Activated T-helper 17 cell treated with anti-CD3 and anti-CD28 coated beads, Interleukin-2, amount 50 U/mL, for 72 hours (primary cell): ENCODE data around the gene FAM124B. TPM values are rescaled to one million over a fixed set of nuclear protein-coding genes. Genes with fewer than 3 reads are reported as not detected.
"Not testable (repeated sequence)": the region's sequence is repeated elsewhere in the genome, so short reads cannot be mapped to it uniquely, and the experiment has no call there.

Experiments
- ATAC-seq: fragments of 150-1000 bp; cut with Tn5 transposase; replicated peaks from 2 replicates; pipeline ENCODE4 v1.10.0; 2021; ENCODE audit warnings: mild to moderate bottlenecking, moderate library complexity
- H3K27ac Mint-ChIP-seq: one replicate; pipeline ENCODE4 v1.8.0; 2022; ENCODE audit warnings: mixed read lengths
- H3K27me3 Mint-ChIP-seq: one replicate; pipeline ENCODE4 v1.8.0; 2022; ENCODE audit warnings: mixed read lengths
- H3K36me3 Mint-ChIP-seq: one replicate; pipeline ENCODE4 v1.8.0; 2022; ENCODE audit warnings: low read depth, mild to moderate bottlenecking, mixed read lengths
- H3K4me1 Mint-ChIP-seq: one replicate; pipeline ENCODE4 v1.8.0; 2022; ENCODE audit warnings: mixed read lengths
- H3K4me3 Mint-ChIP-seq: one replicate; pipeline ENCODE4 v1.8.0; 2022; ENCODE audit warnings: mild to moderate bottlenecking, mixed read lengths
- H3K9me3 Mint-ChIP-seq: one replicate; pipeline ENCODE4 v1.8.0; 2022; ENCODE audit warnings: mixed read lengths
- total RNA-seq, 2 donors: library from RNA; stranded (reverse); gene quantifications; one replicate each; pipeline ENCODE4 v1.2.3, GENCODE V29; 2022

FAM124B gene
- total RNA-seq, 2 donors from 2014 or later: 0.37 to 1.1 TPM

- Mint-ChIP-seq H3K4me3 (no peak overlapping the region), H3K27me3 (peaks cover 5% of the 10 kb centered on the region), H3K36me3 (no peaks in the 10 kb centered on the region), H3K4me1 (no peaks in the 10 kb centered on the region), H3K27ac (no peak overlapping the region), H3K9me3 (no peaks in the 10 kb centered on the region)
- no peak for ATAC-seq
Observed at GRCh38 chr2:224404796-224405195, 2.9 kb upstream of the FAM124B start.

DNA sequence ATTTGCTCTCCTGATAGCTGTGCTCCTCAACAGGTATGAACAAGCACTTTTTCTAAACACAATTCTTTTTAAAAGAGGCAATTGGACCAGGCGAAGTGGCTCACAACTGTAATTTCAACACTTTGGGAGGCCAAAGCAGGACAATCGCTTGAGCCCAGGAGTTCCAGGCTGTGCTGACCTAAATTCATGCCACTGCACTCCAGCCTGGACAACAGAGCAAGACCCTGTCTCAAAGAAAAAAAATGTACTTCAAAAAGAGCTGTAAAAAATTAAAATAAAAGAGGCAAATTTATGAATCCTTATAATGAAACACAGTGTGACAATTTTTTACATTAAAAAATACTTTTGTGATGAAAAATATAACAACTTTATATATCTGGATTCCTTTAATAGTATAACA lies 1.8 kb upstream of the FAM124B start:
- H3K4me1 Mint-ChIP-seq: no peaks in the 10 kb centered on the region
- H3K27me3 Mint-ChIP-seq: peaks cover 5% of the 10 kb centered on the region
- no peaks in the 10 kb centered on the region for H3K36me3 Mint-ChIP-seq
- H3K4me3 Mint-ChIP-seq: no peak overlapping the region
- no peak for ATAC-seq
- H3K27ac Mint-ChIP-seq: no peak overlapping the region
- H3K9me3 Mint-ChIP-seq: no peaks in the 10 kb centered on the region

GRCh38 chr2:224400886-224401632 lies 848 bp downstream of the FAM124B start:
- peak; percentile 21 for ATAC-seq
- Mint-ChIP-seq H3K36me3 (no peaks in the 10 kb centered on the region), H3K4me1 (no peaks in the 10 kb centered on the region), H3K9me3 (no peaks in the 10 kb centered on the region), H3K27me3 (no peaks in the 10 kb centered on the region), H3K4me3 (peak overlapping the region; percentile 70), H3K27ac (no peak overlapping the region)

GRCh38 chr2:224400174-224400810 lies 1.6 kb downstream of the FAM124B start:
- H3K4me3 Mint-ChIP-seq: peak overlapping the region; percentile 70

GRCh38 chr2:224398289-224398688 lies 3.6 kb downstream of the FAM124B start:
- H3K4me3 Mint-ChIP-seq: no peak overlapping the region

More at GRCh38 chr2:224400174-224400810, 1.6 kb downstream of the FAM124B start:
- no peaks in the 10 kb centered on the region for H3K4me1 Mint-ChIP-seq
- ATAC-seq: no peak
- H3K9me3 Mint-ChIP-seq: no peaks in the 10 kb centered on the region
- H3K27me3 Mint-ChIP-seq: no peaks in the 10 kb centered on the region
- no peaks in the 10 kb centered on the region for H3K36me3 Mint-ChIP-seq
- no peak overlapping the region for H3K27ac Mint-ChIP-seq

GRCh38 chr2:224397100-224397499 lies 4.8 kb downstream of the FAM124B start:
- not testable (repeated sequence) for H3K27ac Mint-ChIP-seq

More at GRCh38 chr2:224398289-224398688, 3.6 kb downstream of the FAM124B start:
- Mint-ChIP-seq H3K27ac (no peak overlapping the region), H3K36me3 (no peaks in the 10 kb centered on the region), H3K9me3 (no peaks in the 10 kb centered on the region), H3K4me1 (no peaks in the 10 kb centered on the region), H3K27me3 (no peaks in the 10 kb centered on the region)
- no peak for ATAC-seq

GRCh38 chr2:224395620-224396390 lies 6.1 kb downstream of the FAM124B start:
- no peak overlapping the region for H3K27ac Mint-ChIP-seq
- H3K4me3 Mint-ChIP-seq: no peak overlapping the region
- no peak for ATAC-seq
- H3K9me3 Mint-ChIP-seq: no peaks in the 10 kb centered on the region
- H3K4me1 Mint-ChIP-seq: no peaks in the 10 kb centered on the region
- no peaks in the 10 kb centered on the region for H3K36me3 Mint-ChIP-seq
- H3K27me3 Mint-ChIP-seq: no peaks in the 10 kb centered on the region

More at GRCh38 chr2:224397100-224397499, 4.8 kb downstream of the FAM124B start:
- H3K4me3 Mint-ChIP-seq, H3K9me3 Mint-ChIP-seq, H3K27me3 Mint-ChIP-seq, H3K4me1 Mint-ChIP-seq, ATAC-seq, H3K36me3 Mint-ChIP-seq: not testable (repeated sequence)

GRCh38 chr2:224393157-224393872 lies 8.6 kb downstream of the FAM124B start:
- Mint-ChIP-seq H3K4me3 (no peak overlapping the region), H3K27me3 (peaks cover 2% of the 10 kb centered on the region), H3K9me3 (no peaks in the 10 kb centered on the region), H3K36me3 (no peaks in the 10 kb centered on the region), H3K27ac (no peak overlapping the region), H3K4me1 (no peaks in the 10 kb centered on the region)
- ATAC-seq: no peak

- Mint-ChIP-seq H3K27me3 (peaks cover 7% of the 10 kb centered on the region), H3K4me1 (no peaks in the 10 kb centered on the region), H3K36me3 (no peaks in the 10 kb centered on the region), H3K27ac (no peak overlapping the region), H3K9me3 (no peaks in the 10 kb centered on the region), H3K4me3 (no peak overlapping the region)
- no peak for ATAC-seq
Observed at GRCh38 chr2:224392545-224392944, 9.4 kb downstream of the FAM124B start.

DNA sequence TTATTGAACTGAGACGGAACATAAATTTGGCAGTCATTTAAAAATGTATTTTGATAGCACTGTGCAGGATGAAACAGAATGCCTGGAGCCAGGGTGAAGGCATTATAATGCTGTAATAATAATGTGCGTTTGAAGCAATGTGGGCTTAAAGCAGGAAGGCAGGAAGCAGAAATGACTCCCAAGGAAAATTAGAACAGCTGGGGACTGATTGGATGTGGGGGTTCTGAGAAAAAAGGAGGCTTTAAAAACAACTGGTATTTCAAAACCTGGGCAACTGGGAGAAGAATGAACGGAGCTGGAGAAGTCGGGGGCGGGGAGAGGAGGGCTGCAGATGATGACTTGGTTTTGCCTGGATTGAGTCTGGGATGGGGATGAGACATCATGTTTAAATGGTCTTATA lies 12.6 kb downstream of the FAM124B start:
- H3K4me1 Mint-ChIP-seq: no peaks in the 10 kb centered on the region
- peaks cover 7% of the 10 kb centered on the region for H3K27me3 Mint-ChIP-seq
- H3K4me3 Mint-ChIP-seq: no peak overlapping the region
- ATAC-seq: no peak
- H3K9me3 Mint-ChIP-seq: no peaks in the 10 kb centered on the region
- no peak overlapping the region for H3K27ac Mint-ChIP-seq
- H3K36me3 Mint-ChIP-seq: no peaks in the 10 kb centered on the region

DNA sequence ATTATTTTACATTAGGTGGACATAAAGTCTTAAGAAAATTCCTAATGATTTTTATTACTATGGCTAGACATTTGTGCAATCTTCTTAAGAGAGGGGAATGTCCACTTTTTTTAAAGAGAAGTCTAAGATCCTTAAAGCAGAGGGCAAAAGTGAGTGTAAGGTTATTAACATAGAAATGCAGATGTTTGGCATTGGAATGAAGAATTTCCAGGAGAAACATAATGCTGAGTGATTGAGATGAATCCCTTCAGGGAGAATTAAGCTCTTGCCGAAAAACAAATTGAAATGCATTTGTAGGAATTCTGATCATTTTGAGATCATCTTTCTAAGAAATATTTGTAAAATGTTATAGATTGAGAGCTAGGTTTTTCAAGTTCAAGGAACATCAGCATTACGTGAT lies 15.0 kb downstream of the FAM124B start:
- no peak overlapping the region for H3K4me3 Mint-ChIP-seq
- no peak for ATAC-seq
- no peaks in the 10 kb centered on the region for H3K9me3 Mint-ChIP-seq
- H3K27ac Mint-ChIP-seq: no peak overlapping the region
- H3K27me3 Mint-ChIP-seq: peaks cover 7% of the 10 kb centered on the region
- no peaks in the 10 kb centered on the region for H3K4me1 Mint-ChIP-seq
- H3K36me3 Mint-ChIP-seq: no peaks in the 10 kb centered on the region

- ATAC-seq: no peak
- Mint-ChIP-seq H3K27ac (no peak overlapping the region), H3K36me3 (no peaks in the 10 kb centered on the region), H3K4me1 (no peaks in the 10 kb centered on the region), H3K9me3 (no peaks in the 10 kb centered on the region), H3K27me3 (peaks cover 3% of the 10 kb centered on the region), H3K4me3 (no peak overlapping the region)
Observed at GRCh38 chr2:224382973-224383555, 18.8 kb downstream of the FAM124B start.

- H3K4me1 Mint-ChIP-seq, H3K36me3 Mint-ChIP-seq, ATAC-seq, H3K27me3 Mint-ChIP-seq, H3K9me3 Mint-ChIP-seq, H3K27ac Mint-ChIP-seq, H3K4me3 Mint-ChIP-seq: not testable (repeated sequence)
Observed at GRCh38 chr2:224382280-224382647, 19.6 kb downstream of the FAM124B start.
